Endothelial cell of hepatic sinusoid (primary cell): ENCODE data around the gene GJA5.

ENCODE experiments used
- in situ Hi-C: cut with HindIII; loops from 2 replicates; pipeline ENCODE4 v1.10.0; 2017; ENCODE audit warnings: low sequenced_read_pairs

The GJA5 gene

GRCh38 chr1:147768101-147768500, 7.7 kb upstream of the GJA5 start:
- in situ Hi-C loops: no loop called here

- in situ Hi-C loops: no loop called here
These were observed 2.0 kb upstream of the GJA5 start for GRCh38 chr1:147762233-147763024.

- in situ Hi-C loops: no loop called here
These were observed 1.9 kb downstream of the GJA5 start for GRCh38 chr1:147758379-147759100.

- in situ Hi-C loops: no loop called here
These were observed 3.1 kb downstream of the GJA5 start for GRCh38 chr1:147757015-147757990.

- in situ Hi-C loops: no loop called here
These were observed 4.1 kb downstream of the GJA5 start for GRCh38 chr1:147756341-147756740.

- in situ Hi-C loops: no loop called here
These were observed 5.7 kb downstream of the GJA5 start for GRCh38 chr1:147754661-147755060.

GRCh38 chr1:147753081-147753480, 7.3 kb downstream of the GJA5 start:
- in situ Hi-C loops: no loop called here

GRCh38 chr1:147752511-147752910, 7.9 kb downstream of the GJA5 start:
- in situ Hi-C loops: no loop called here

GRCh38 chr1:147751346-147751745, 9.1 kb downstream of the GJA5 start:
- in situ Hi-C loops: no loop called here

- in situ Hi-C loops: no loop called here
These were observed 9.7 kb downstream of the GJA5 start for GRCh38 chr1:147750618-147751217.

- in situ Hi-C loops: no loop called here
These were observed 10.6 kb downstream of the GJA5 start for GRCh38 chr1:147749792-147750191.

- in situ Hi-C loops: no loop called here
These were observed 11.6 kb downstream of the GJA5 start for GRCh38 chr1:147748676-147749350.

GRCh38 chr1:147747966-147748365, 12.4 kb downstream of the GJA5 start:
- in situ Hi-C loops: no loop called here

GRCh38 chr1:147745271-147745670, 15.1 kb downstream of the GJA5 start:
- in situ Hi-C loops: no loop called here

- in situ Hi-C loops: no loop called here
These were observed 19.3 kb downstream of the GJA5 start for GRCh38 chr1:147741065-147741464.

- in situ Hi-C loops: no loop called here
These were observed 20.0 kb downstream of the GJA5 start for GRCh38 chr1:147740391-147740790.

GRCh38 chr1:147738739-147739476, 21.5 kb downstream of the GJA5 start:
- in situ Hi-C loops: loop anchor here (5.0 kb wide), 2 partner anchors 43 to 67 kb away; partner anchors contain the start of gene ACP6

GRCh38 chr1:147738129-147738528, 22.3 kb downstream of the GJA5 start:
- in situ Hi-C loops: loop anchor here (5.0 kb wide), 2 partner anchors 44 to 66 kb away; partner anchors contain the start of gene ACP6

GRCh38 chr1:147736883-147737282, 23.5 kb downstream of the GJA5 start:
- in situ Hi-C loops: loop anchor here (5.0 kb wide), 2 partner anchors 45 to 65 kb away; partner anchors contain the start of gene ACP6
